ENCODE results near the gene ZNF362.

The ZNF362 gene

GRCh38 chr1:33334081-33334552 lies 77.8 kb downstream of the ZNF362 start:
- Histone ChIP-seq H3K9me3 (ENCODE audit: severe bottlenecking) (no peaks in the 10 kb centered on the region), H3K4me3 (ENCODE audit: low read depth, low read length) (no peak overlapping the region), H3K36me3 (peaks cover 67% of the 10 kb centered on the region), H3K27ac (peak overlapping the region; percentile 99), H3K27me3 (ENCODE audit: insufficient read depth, low read depth, severe bottlenecking) (no peaks in the 10 kb centered on the region)
- no peak for TF ChIP-seq CTCF (IDR thresholded peaks at IDR 0.05; ENCODE audit: low read depth, low read length)
- DNase-seq = no peak

- H3K4me3 ChIP-seq (ENCODE audit: low read depth, low read length) = no peak overlapping the region
- DNase-seq = no peak
- H3K27me3 ChIP-seq (ENCODE audit: insufficient read depth, low read depth, severe bottlenecking) = no peaks in the 10 kb centered on the region
- peaks cover 67% of the 10 kb centered on the region for H3K36me3 ChIP-seq
- no peak for TF ChIP-seq CTCF (IDR thresholded peaks at IDR 0.05; ENCODE audit: low read depth, low read length)
- H3K27ac ChIP-seq = peak overlapping the region; percentile 99
- H3K9me3 ChIP-seq (ENCODE audit: severe bottlenecking) = no peaks in the 10 kb centered on the region
These were observed 78.7 kb downstream of the ZNF362 start for GRCh38 chr1:33335020-33335419.

GRCh38 chr1:33336580-33336979 lies 80.3 kb downstream of the ZNF362 start:
- Histone ChIP-seq H3K9me3 (ENCODE audit: severe bottlenecking) (no peaks in the 10 kb centered on the region), H3K4me3 (ENCODE audit: low read depth, low read length) (no peak overlapping the region), H3K27me3 (ENCODE audit: insufficient read depth, low read depth, severe bottlenecking) (no peaks in the 10 kb centered on the region), H3K27ac (peak overlapping the region; percentile 99), H3K36me3 (peaks cover 63% of the 10 kb centered on the region)
- peak; percentile 93 for DNase-seq
- no peak for TF ChIP-seq CTCF (IDR thresholded peaks at IDR 0.05; ENCODE audit: low read depth, low read length)

- H3K36me3 ChIP-seq = peaks cover 61% of the 10 kb centered on the region
- no peak for TF ChIP-seq CTCF (IDR thresholded peaks at IDR 0.05; ENCODE audit: low read depth, low read length)
- H3K4me3 ChIP-seq (ENCODE audit: low read depth, low read length) = peak overlapping the region; percentile 13; the same call in 1 of the 2 replicates
- peak; percentile 59 for DNase-seq
- H3K9me3 ChIP-seq (ENCODE audit: severe bottlenecking) = no peaks in the 10 kb centered on the region
- no peaks in the 10 kb centered on the region for H3K27me3 ChIP-seq (ENCODE audit: insufficient read depth, low read depth, severe bottlenecking)
- H3K27ac ChIP-seq = peak overlapping the region; percentile 99
These were observed 81.1 kb downstream of the ZNF362 start for GRCh38 chr1:33337441-33337840.

GRCh38 chr1:33338048-33338439 lies 81.8 kb downstream of the ZNF362 start:
- peak overlapping the region; percentile 99 for H3K27ac ChIP-seq
- H3K27me3 ChIP-seq (ENCODE audit: insufficient read depth, low read depth, severe bottlenecking) = no peaks in the 10 kb centered on the region
- peak; percentile 39 for DNase-seq
- no peak for TF ChIP-seq CTCF (IDR thresholded peaks at IDR 0.05; ENCODE audit: low read depth, low read length)
- H3K4me3 ChIP-seq (ENCODE audit: low read depth, low read length) = peak overlapping the region; percentile 13
- H3K36me3 ChIP-seq = peaks cover 61% of the 10 kb centered on the region
- H3K9me3 ChIP-seq (ENCODE audit: severe bottlenecking) = no peaks in the 10 kb centered on the region
